Ishikawa (cell line): ENCODE measurements around the gene PCK1.

Source experiments
- EP300 ChIP-seq: IDR thresholded peaks from 2 replicates; pipeline ENCODE4 v1.6.1; 2012; ENCODE audit warnings: borderline replicate concordance
- FOXM1 ChIP-seq: IDR thresholded peaks from 2 replicates; pipeline ENCODE4 v1.6.1; 2012; ENCODE audit warnings: low read depth, borderline replicate concordance
- TF ChIP-seq, protein P1 (sequence below): IDR thresholded peaks from 2 replicates; pipeline ENCODE4 v1.6.1; 2012; ENCODE audit warnings: low read depth, mild to moderate bottlenecking

DNA sequence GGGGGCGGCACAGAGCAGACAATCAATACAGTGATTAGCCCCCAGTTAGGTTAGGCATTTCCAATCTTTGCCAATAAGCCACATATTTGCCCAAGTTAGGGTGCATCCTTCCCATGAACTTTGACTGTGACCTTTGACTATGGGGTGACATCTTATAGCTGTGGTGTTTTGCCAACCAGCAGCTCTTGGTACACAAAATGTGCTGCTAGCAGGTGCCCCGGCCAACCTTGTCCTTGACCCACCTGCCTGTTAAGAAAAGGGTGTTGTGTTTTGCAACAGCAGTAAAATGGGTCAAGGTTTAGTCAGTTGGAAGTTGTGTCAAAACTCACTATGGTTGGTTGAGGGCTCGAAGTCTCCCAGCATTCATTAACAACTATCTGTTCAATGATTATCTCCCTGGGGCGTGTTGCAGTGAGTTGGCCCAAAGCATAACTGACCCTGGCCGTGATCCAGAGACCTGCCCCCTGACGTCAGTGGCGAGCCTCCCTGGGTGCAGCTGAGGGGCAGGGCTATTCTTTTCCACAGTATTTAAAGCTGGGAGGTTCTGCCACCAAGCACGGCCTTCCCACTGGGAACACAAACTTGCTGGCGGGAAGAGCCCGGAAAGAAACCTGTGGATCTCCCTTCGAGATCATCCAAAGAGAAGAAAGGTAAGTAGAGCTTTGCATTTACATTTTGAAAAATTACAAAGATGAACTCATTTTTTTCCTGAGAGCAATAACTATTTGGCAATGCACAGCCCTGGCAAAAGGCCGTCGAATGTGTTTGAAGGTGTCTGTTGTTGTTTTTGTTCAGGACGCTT is at the start of gene PCK1:
- no peak for TF ChIP-seq EP300
- TF ChIP-seq, protein P1, sequence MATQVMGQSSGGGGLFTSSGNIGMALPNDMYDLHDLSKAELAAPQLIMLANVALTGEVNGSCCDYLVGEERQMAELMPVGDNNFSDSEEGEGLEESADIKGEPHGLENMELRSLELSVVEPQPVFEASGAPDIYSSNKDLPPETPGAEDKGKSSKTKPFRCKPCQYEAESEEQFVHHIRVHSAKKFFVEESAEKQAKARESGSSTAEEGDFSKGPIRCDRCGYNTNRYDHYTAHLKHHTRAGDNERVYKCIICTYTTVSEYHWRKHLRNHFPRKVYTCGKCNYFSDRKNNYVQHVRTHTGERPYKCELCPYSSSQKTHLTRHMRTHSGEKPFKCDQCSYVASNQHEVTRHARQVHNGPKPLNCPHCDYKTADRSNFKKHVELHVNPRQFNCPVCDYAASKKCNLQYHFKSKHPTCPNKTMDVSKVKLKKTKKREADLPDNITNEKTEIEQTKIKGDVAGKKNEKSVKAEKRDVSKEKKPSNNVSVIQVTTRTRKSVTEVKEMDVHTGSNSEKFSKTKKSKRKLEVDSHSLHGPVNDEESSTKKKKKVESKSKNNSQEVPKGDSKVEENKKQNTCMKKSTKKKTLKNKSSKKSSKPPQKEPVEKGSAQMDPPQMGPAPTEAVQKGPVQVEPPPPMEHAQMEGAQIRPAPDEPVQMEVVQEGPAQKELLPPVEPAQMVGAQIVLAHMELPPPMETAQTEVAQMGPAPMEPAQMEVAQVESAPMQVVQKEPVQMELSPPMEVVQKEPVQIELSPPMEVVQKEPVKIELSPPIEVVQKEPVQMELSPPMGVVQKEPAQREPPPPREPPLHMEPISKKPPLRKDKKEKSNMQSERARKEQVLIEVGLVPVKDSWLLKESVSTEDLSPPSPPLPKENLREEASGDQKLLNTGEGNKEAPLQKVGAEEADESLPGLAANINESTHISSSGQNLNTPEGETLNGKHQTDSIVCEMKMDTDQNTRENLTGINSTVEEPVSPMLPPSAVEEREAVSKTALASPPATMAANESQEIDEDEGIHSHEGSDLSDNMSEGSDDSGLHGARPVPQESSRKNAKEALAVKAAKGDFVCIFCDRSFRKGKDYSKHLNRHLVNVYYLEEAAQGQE = no peak
- no peak for TF ChIP-seq FOXM1
